ENCODE results near the gene KIF26A. TPM values are rescaled to one million over a fixed set of nuclear protein-coding genes. Genes with fewer than 3 reads are reported as not detected.

KIF26A gene
- total and polyA plus RNA-seq, 2 of the 13 experiments (the other 11 are each of a cell fraction or from before 2014, with no cell fraction given), result not detected

GRCh38 chr14:104180561-104181165 lies 42.3 kb downstream of the KIF26A start (continued):
- TF ChIP-seq BRCA1 (CRISPR knock-in tag; IDR thresholded peaks at IDR 0.05), result no peak
- no peak for TF ChIP-seq NR0B2 (CRISPR knock-in tag; IDR thresholded peaks at IDR 0.05)
- TF ChIP-seq HOXA5 (CRISPR knock-in tag; IDR thresholded peaks at IDR 0.05), result no peak
- TF ChIP-seq ZNF383 (CRISPR knock-in tag; IDR thresholded peaks at IDR 0.05; ENCODE audit: borderline replicate concordance), result no peak
- TF ChIP-seq ZNF510 (CRISPR knock-in tag; IDR thresholded peaks at IDR 0.05; ENCODE audit: low read depth), result no peak
- TF ChIP-seq SMAD1 (CRISPR knock-in tag; IDR thresholded peaks at IDR 0.05; ENCODE audit: borderline replicate concordance, low read depth), result no peak
- no peak for TF ChIP-seq ATF7-NPFF (CRISPR knock-in tag; IDR thresholded peaks at IDR 0.05; ENCODE audit: low read depth)
- TF ChIP-seq FOXA3 (CRISPR knock-in tag; IDR thresholded peaks at IDR 0.05), result no peak

- DNase-seq (ENCODE audit: low spot score), result no peak
- 0% methylated on average over 2 of the region's 27 CpGs for WGBS (ENCODE audit: low lambda C conversion rate)
- no TSS peak for BruUV-seq (replicated peaks)
- no peak overlapping the region for H3K27ac ChIP-seq (ENCODE audit: extremely low read length, insufficient read depth, low read length)
- no peak overlapping the region for H3K4me3 ChIP-seq (replicated peaks in 1 of 3; ENCODE audit: insufficient read depth in 1 of 3, low read depth in 2 of 3, low read length in 3 of 3)
- no peak for ATAC-seq
- H3K4me2 ChIP-seq (ENCODE audit: low read depth, low read length), result no peak overlapping the region
- H3K36me3 ChIP-seq (replicated peaks in 1 of 2; ENCODE audit: control insufficient read depth in 1 of 2, insufficient read depth in 2 of 2, low read length in 2 of 2), result no peaks in the 10 kb centered on the region
- H3K79me2 ChIP-seq (ENCODE audit: insufficient read depth, low read length), result no peaks in the 10 kb centered on the region
- H2AFZ ChIP-seq (ENCODE audit: low read length), result no peak overlapping the region
- H3K9ac ChIP-seq (ENCODE audit: insufficient read depth, low read depth, low read length), result no peak overlapping the region
- peaks cover 15 to 31% of the 10 kb centered on the region in 2 experiments; a peak in 4 of 5 replicates for H3K27me3 ChIP-seq (ENCODE audit: control insufficient read depth in 1 of 2, insufficient read depth in 2 of 2, low read length in 2 of 2)
- no peaks in the 10 kb centered on the region for H3K9me3 ChIP-seq (ENCODE audit: low read length)
- intact Hi-C loops (cut with micrococcal nuclease; ENCODE audit: unreplicated experiment), result no loop called here
- FAIRE-seq, result no peak
- no peak for TF ChIP-seq ZNF280B (CRISPR knock-in tag; IDR thresholded peaks at IDR 0.05; ENCODE audit: borderline replicate concordance)
- no peak for TF ChIP-seq ZNF720 (CRISPR knock-in tag; IDR thresholded peaks at IDR 0.05)
- POLR2A ChIA-PET, result no interaction called here
- H4K20me1 ChIP-seq (ENCODE audit: insufficient read depth, low read length), result no peaks in the 10 kb centered on the region
- in situ Hi-C loops (cut with HindIII; ENCODE audit: extremely low pct_ligation_motif_present, low pct_unique_long_range_greater_than_20kb), result no loop called here
- no peaks in the 10 kb centered on the region for H3K4me1 ChIP-seq (ENCODE audit: insufficient read depth, low read length)
- CTCF ChIA-PET (ENCODE audit: low intra/inter-chr PET ratio, low total read pairs), result no interaction called here
Observed at GRCh38 chr14:104181761-104182530, 43.6 kb downstream of the KIF26A start.

Data from HepG2 (cell line).